Measurements from ENCODE around the gene PEX16.

GRCh38 chr11:45960387-45961095 lies 42.9 kb upstream of the PEX16 start:
- TF ChIP-seq POLR2A (IDR thresholded peaks at IDR 0.05) (no peak), CTCF (IDR thresholded peaks at IDR 0.05) (no peak)
